H9 (cell line): ENCODE measurements around the gene UPB1. TPM values are rescaled to one million over a fixed set of nuclear protein-coding genes. Genes with fewer than 3 reads are reported as not detected.

Experiments
- DNase-seq: peaks from one replicate; pipeline ENCODE4 v3.0.0-alpha.2; 2017
- H2AFZ ChIP-seq: one replicate; pipeline ENCODE4 v1.6.1; 2013; ENCODE audit warnings: mild to moderate bottlenecking, low read length, control low read depth, moderate library complexity
- H2AK5ac ChIP-seq: 2 replicates; pipeline ENCODE4 v1.6.1; 2013; ENCODE audit warnings: low read length, control low read depth, mixed read lengths; ENCODE audit not compliant: insufficient read length
- H2BK120ac ChIP-seq: one replicate; pipeline ENCODE4 v1.6.1; 2013; ENCODE audit warnings: low read depth, mild to moderate bottlenecking, low read length, control low read depth, inconsistent platforms; ENCODE audit not compliant: poor library complexity, severe bottlenecking
- H2BK12ac ChIP-seq: 2 replicates; pipeline ENCODE4 v1.6.1; 2013; ENCODE audit warnings: low read length, control low read depth, mixed read lengths, low read depth; ENCODE audit not compliant: insufficient read length
- H2BK15ac ChIP-seq: 2 replicates; pipeline ENCODE4 v1.6.1; 2013; ENCODE audit warnings: low read depth, low read length, control low read depth
- H2BK20ac ChIP-seq: one replicate; pipeline ENCODE4 v1.6.1; 2013; ENCODE audit warnings: low read depth, mild to moderate bottlenecking, low read length, control low read depth, inconsistent platforms; ENCODE audit not compliant: poor library complexity, severe bottlenecking
- H2BK5ac ChIP-seq: 2 replicates; pipeline ENCODE4 v1.6.1; 2013; ENCODE audit warnings: low read length, control low read depth, mixed read lengths; ENCODE audit not compliant: insufficient read length
- H3K14ac ChIP-seq: 2 replicates; pipeline ENCODE4 v1.6.1; 2013; ENCODE audit warnings: low read length, control low read depth; ENCODE audit not compliant: insufficient read depth
- H3K18ac ChIP-seq: 2 replicates; pipeline ENCODE4 v1.6.1; 2013; ENCODE audit warnings: low read depth, mild to moderate bottlenecking, mixed read lengths, low read length, control low read depth; ENCODE audit not compliant: insufficient read length
- H3K23ac ChIP-seq: 2 replicates; pipeline ENCODE4 v1.6.1; 2013; ENCODE audit warnings: low read length, control low read depth, mixed read lengths, low read depth; ENCODE audit not compliant: insufficient read length
- H3K23me2 ChIP-seq: 2 replicates; pipeline ENCODE4 v1.6.1; 2013; ENCODE audit warnings: low read depth, mild to moderate bottlenecking, mixed read lengths, low read length, control low read depth; ENCODE audit not compliant: insufficient read length, poor library complexity, severe bottlenecking
- H3K27ac ChIP-seq: 2 replicates; pipeline ENCODE4 v1.5.1; 2013; ENCODE audit warnings: low read length, control low read depth, mixed read lengths, low read depth; ENCODE audit not compliant: insufficient read length
- H3K27me3 ChIP-seq: 2 replicates; pipeline ENCODE4 v1.6.1; 2013; ENCODE audit warnings: low read length, control low read depth, inconsistent platforms; ENCODE audit not compliant: insufficient read depth
- H3K4ac ChIP-seq: 2 replicates; pipeline ENCODE4 v1.6.1; 2013; ENCODE audit warnings: low read depth, mild to moderate bottlenecking, control low read depth, inconsistent platforms, low read length, moderate library complexity
- H3K4me1 ChIP-seq: 2 replicates; pipeline ENCODE4 v1.6.1; 2013; ENCODE audit warnings: low read length, control low read depth, inconsistent platforms; ENCODE audit not compliant: insufficient read depth
- H3K4me2 ChIP-seq: 2 replicates; pipeline ENCODE4 v1.6.1; 2013; ENCODE audit warnings: low read length, control low read depth, mixed read lengths; ENCODE audit not compliant: insufficient read length, insufficient read depth
- H3K56ac ChIP-seq: 2 replicates; pipeline ENCODE4 v1.6.1; 2013; ENCODE audit warnings: low read depth, mild to moderate bottlenecking, mixed read lengths, low read length, control low read depth; ENCODE audit not compliant: insufficient read length
- H3K79me1 ChIP-seq: 2 replicates; pipeline ENCODE4 v1.6.1; 2013; ENCODE audit warnings: low read depth, mild to moderate bottlenecking, moderate library complexity, low read length, control low read depth, inconsistent platforms; ENCODE audit not compliant: insufficient read depth, poor library complexity, severe bottlenecking
- H3K79me2 ChIP-seq: 2 replicates; pipeline ENCODE4 v1.6.1; 2013; ENCODE audit warnings: low read length, control low read depth, inconsistent platforms; ENCODE audit not compliant: insufficient read depth
- H3K9ac ChIP-seq: 2 replicates; pipeline ENCODE4 v1.6.1; 2013; ENCODE audit warnings: low read length, control low read depth, mixed read lengths; ENCODE audit not compliant: insufficient read length; ENCODE audit errors: extremely low read depth
- H3K9me3 ChIP-seq: one replicate; pipeline ENCODE4 v1.6.1; 2013; ENCODE audit warnings: low read depth, low read length, inconsistent platforms; ENCODE audit not compliant: control insufficient read depth
- H3T11ph ChIP-seq: one replicate; pipeline ENCODE4 v1.6.1; 2013; ENCODE audit warnings: mild to moderate bottlenecking, low read length, control low read depth, inconsistent platforms
- H4K20me1 ChIP-seq: one replicate; pipeline ENCODE4 v1.6.1; 2013; ENCODE audit not compliant: control insufficient read depth, insufficient read length, insufficient read depth
- H4K5ac ChIP-seq: 2 replicates; pipeline ENCODE4 v1.6.1; 2013; ENCODE audit warnings: low read depth, mild to moderate bottlenecking, mixed read lengths, low read length, control low read depth; ENCODE audit not compliant: insufficient read length
- H4K8ac ChIP-seq: replicated peaks from 2 replicates; pipeline ENCODE4 v1.6.1; 2013; ENCODE audit warnings: low read length, control low read depth, mixed read lengths, low read depth; ENCODE audit not compliant: insufficient read length
- H4K91ac ChIP-seq: 2 replicates; pipeline ENCODE4 v1.6.1; 2013; ENCODE audit warnings: low read depth, mild to moderate bottlenecking, moderate library complexity, mixed read lengths, low read length, control low read depth; ENCODE audit not compliant: insufficient read length
- H3K27ac Mint-ChIP-seq, 3 experiments: 2 replicates in 2 of 3; 3 replicates in 1 of 3; pipeline ENCODE4 v1.8.0; 2020 to 2021; ENCODE audit warnings: mixed read lengths in 3 of 3, mild to moderate bottlenecking in 1 of 3, moderate library complexity in 1 of 3
- H3K27me3 Mint-ChIP-seq: 2 replicates; pipeline ENCODE4 v1.8.0; 2021; ENCODE audit warnings: low read depth, mild to moderate bottlenecking, moderate library complexity, mixed read lengths
- H3K36me3 Mint-ChIP-seq, 3 experiments: 2 replicates in 2 of 3; 3 replicates in 1 of 3; pipeline ENCODE4 v1.8.0; 2020 to 2021; ENCODE audit warnings: low read depth in 3 of 3, mixed read lengths in 3 of 3; ENCODE audit not compliant: insufficient read depth in 1 of 3
- H3K4me1 Mint-ChIP-seq, 2 experiments: 2 replicates each; pipeline ENCODE4 v1.8.0; 2020; ENCODE audit warnings: mixed read lengths in 2 of 2
- H3K4me3 Mint-ChIP-seq, 2 experiments: 2 replicates in 1 of 2; 3 replicates in 1 of 2; pipeline ENCODE4 v1.8.0; 2020 to 2021; ENCODE audit warnings: mild to moderate bottlenecking in 2 of 2, mixed read lengths in 2 of 2, moderate library complexity in 1 of 2
- H3K9me3 Mint-ChIP-seq, 2 experiments: 2 replicates in 1 of 2; 3 replicates in 1 of 2; pipeline ENCODE4 v1.8.0; 2020; ENCODE audit warnings: mild to moderate bottlenecking in 2 of 2, mixed read lengths in 2 of 2, moderate library complexity in 1 of 2
- CTCF ChIP-seq: fragments of 200-600 bp; sonication (generic); conservative IDR thresholded peaks from 3 replicates; pipeline ENCODE4 v1.8.0; 2021; ENCODE audit warnings: antibody characterized with exemption, mild to moderate bottlenecking
- WGBS: extraction: QIAGEN DNeasy Blood & Tissue Kit; methylation state at CpG from one replicate; pipeline ENCODE4 v1.1.7; 2013; ENCODE audit warnings: missing lambda C conversion rate, low lambda C conversion rate, mixed read lengths; ENCODE audit not compliant: insufficient read length; ENCODE audit errors: extremely low coverage; 5-methylcytosine and 5-hydroxymethylcytosine counted together
- total RNA-seq: library from RNA; stranded (reverse); gene quantifications from 2 replicates; pipeline ENCODE4 v1.2.1, GENCODE V29; 2021

UPB1 gene
- total RNA-seq, 1 experiment from 2014 or later: not detected

- Histone ChIP-seq H2BK20ac (no peak overlapping the region), H3K9ac (no peak overlapping the region), H3K27me3 (no peaks in the 10 kb centered on the region), H3K4ac (no peak overlapping the region), H3K27ac (no peak overlapping the region), H4K20me1 (no peaks in the 10 kb centered on the region), H2AK5ac (no peak overlapping the region), H3K4me2 (no peak overlapping the region), H3K9me3 (no peaks in the 10 kb centered on the region), H3K23ac (no peak overlapping the region), H4K91ac (no peak overlapping the region), H4K8ac (no peak overlapping the region), H2BK5ac (no peak overlapping the region), H2AFZ (no peak overlapping the region), H3K56ac (no peak overlapping the region), H2BK15ac (no peak overlapping the region), H3K79me1 (no peaks in the 10 kb centered on the region), H3K4me1 (no peaks in the 10 kb centered on the region; the same call in 1 of the 2 replicates), H3K18ac (no peak overlapping the region), H2BK12ac (no peak overlapping the region), H3K14ac (no peak overlapping the region), H3K23me2 (no peaks in the 10 kb centered on the region), H2BK120ac (no peak overlapping the region), H4K5ac (no peak overlapping the region), H3T11ph (no peak overlapping the region), H3K79me2 (no peaks in the 10 kb centered on the region)
- no peak for DNase-seq
- Mint-ChIP-seq H3K36me3 (no peaks in the 10 kb centered on the region; a peak in 1 of 7 replicates), H3K4me1 (peaks cover 32 to 34% of the 10 kb centered on the region in 2 experiments), H3K4me3 (no peak overlapping the region), H3K27ac (no peak overlapping the region), H3K9me3 (no peaks in the 10 kb centered on the region), H3K27me3 (peaks cover 2% of the 10 kb centered on the region; the same call in 1 of the 2 replicates)
- TF ChIP-seq CTCF: no peak
- no CpG with 5 or more reads among the region's 3 CpGs for WGBS
Measured at GRCh38 chr22:24512043-24512442, 16.9 kb downstream of the UPB1 start.
